ENCODE data around the gene PILRA.
"Not testable (repeated sequence)": the region's sequence is repeated elsewhere in the genome, so short reads cannot be mapped to it uniquely, and the experiment has no call there.

GRCh38 chr7:100341286-100341685 is 32.0 kb upstream of the PILRA start:
- TF ChIP-seq POLR2A, POLR2AphosphoS5 (IDR thresholded peaks at IDR 0.05): not testable (repeated sequence)
- TF ChIP-seq, protein P1, sequence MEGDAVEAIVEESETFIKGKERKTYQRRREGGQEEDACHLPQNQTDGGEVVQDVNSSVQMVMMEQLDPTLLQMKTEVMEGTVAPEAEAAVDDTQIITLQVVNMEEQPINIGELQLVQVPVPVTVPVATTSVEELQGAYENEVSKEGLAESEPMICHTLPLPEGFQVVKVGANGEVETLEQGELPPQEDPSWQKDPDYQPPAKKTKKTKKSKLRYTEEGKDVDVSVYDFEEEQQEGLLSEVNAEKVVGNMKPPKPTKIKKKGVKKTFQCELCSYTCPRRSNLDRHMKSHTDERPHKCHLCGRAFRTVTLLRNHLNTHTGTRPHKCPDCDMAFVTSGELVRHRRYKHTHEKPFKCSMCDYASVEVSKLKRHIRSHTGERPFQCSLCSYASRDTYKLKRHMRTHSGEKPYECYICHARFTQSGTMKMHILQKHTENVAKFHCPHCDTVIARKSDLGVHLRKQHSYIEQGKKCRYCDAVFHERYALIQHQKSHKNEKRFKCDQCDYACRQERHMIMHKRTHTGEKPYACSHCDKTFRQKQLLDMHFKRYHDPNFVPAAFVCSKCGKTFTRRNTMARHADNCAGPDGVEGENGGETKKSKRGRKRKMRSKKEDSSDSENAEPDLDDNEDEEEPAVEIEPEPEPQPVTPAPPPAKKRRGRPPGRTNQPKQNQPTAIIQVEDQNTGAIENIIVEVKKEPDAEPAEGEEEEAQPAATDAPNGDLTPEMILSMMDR (IDR thresholded peaks at IDR 0.05): not testable (repeated sequence)
